Measurements from ENCODE around the gene PTPRT. TPM values are rescaled to one million over a fixed set of nuclear protein-coding genes. Genes with fewer than 3 reads are reported as not detected.

PTPRT gene
- total RNA-seq, 1 donor from 2014 or later, result not detected

- Histone ChIP-seq H3K4me1 (no peaks in the 10 kb centered on the region), H3K4me3 (no peak overlapping the region), H3K27me3 (no peaks in the 10 kb centered on the region), H3K27ac (no peak overlapping the region), H3K36me3 (no peaks in the 10 kb centered on the region), H3K9me3 (no peaks in the 10 kb centered on the region)
- intact Hi-C loops (cut with DNase I), result no loop called here
- TF ChIP-seq CTCF (IDR thresholded peaks at IDR 0.05) (no peak), POLR2AphosphoS5 (IDR thresholded peaks at IDR 0.05; ENCODE audit: insufficient read depth in 1 of 2, low read depth in 1 of 2) (no peak), POLR2A (IDR thresholded peaks at IDR 0.05) (no peak)
- DNase-seq (ENCODE audit: extremely low spot score in 2 of 2), result no peak
These were observed 658.2 kb downstream of the PTPRT start for GRCh38 chr20:42531508-42531961.

- H3K4me1 ChIP-seq, result no peaks in the 10 kb centered on the region
These were observed 658.8 kb downstream of the PTPRT start for GRCh38 chr20:42530855-42531448.

GRCh38 chr20:42530191-42530590 lies 659.5 kb downstream of the PTPRT start:
- no peak for TF ChIP-seq POLR2AphosphoS5 (IDR thresholded peaks at IDR 0.05; ENCODE audit: insufficient read depth in 1 of 2, low read depth in 1 of 2)
- TF ChIP-seq POLR2A (IDR thresholded peaks at IDR 0.05), result no peak
- no peak for TF ChIP-seq CTCF (IDR thresholded peaks at IDR 0.05)
- no peaks in the 10 kb centered on the region for H3K4me1 ChIP-seq
- no peak for DNase-seq (ENCODE audit: extremely low spot score in 2 of 2)
- no peak overlapping the region for H3K27ac ChIP-seq
- H3K36me3 ChIP-seq, result no peaks in the 10 kb centered on the region
- intact Hi-C loops (cut with DNase I), result no loop called here
- H3K9me3 ChIP-seq, result no peaks in the 10 kb centered on the region
- H3K27me3 ChIP-seq, result no peaks in the 10 kb centered on the region
- no peak overlapping the region for H3K4me3 ChIP-seq

More at GRCh38 chr20:42530855-42531448, 658.8 kb downstream of the PTPRT start:
- Histone ChIP-seq H3K4me3 (no peak overlapping the region), H3K27ac (no peak overlapping the region), H3K9me3 (no peaks in the 10 kb centered on the region), H3K36me3 (no peaks in the 10 kb centered on the region), H3K27me3 (no peaks in the 10 kb centered on the region)
- intact Hi-C loops (cut with DNase I), result no loop called here
- DNase-seq (ENCODE audit: extremely low spot score in 2 of 2), result no peak
- TF ChIP-seq POLR2AphosphoS5 (IDR thresholded peaks at IDR 0.05; ENCODE audit: insufficient read depth in 1 of 2, low read depth in 1 of 2) (no peak), CTCF (IDR thresholded peaks at IDR 0.05) (peak in 2 of 3 experiments; percentile 44 to 48)

GRCh38 chr20:42524058-42524457 lies 665.6 kb downstream of the PTPRT start:
- Histone ChIP-seq H3K36me3 (no peaks in the 10 kb centered on the region), H3K27ac (no peak overlapping the region), H3K27me3 (no peaks in the 10 kb centered on the region), H3K4me3 (no peak overlapping the region), H3K4me1 (no peaks in the 10 kb centered on the region), H3K9me3 (no peaks in the 10 kb centered on the region)
- TF ChIP-seq POLR2A (IDR thresholded peaks at IDR 0.05), result no peak
- no peak for TF ChIP-seq CTCF (IDR thresholded peaks at IDR 0.05)
- TF ChIP-seq POLR2AphosphoS5 (IDR thresholded peaks at IDR 0.05; ENCODE audit: insufficient read depth in 1 of 2, low read depth in 1 of 2), result no peak
- intact Hi-C loops (cut with DNase I), result no loop called here
- no peak for DNase-seq (ENCODE audit: extremely low spot score in 2 of 2)

GRCh38 chr20:42516692-42517091 lies 673.0 kb downstream of the PTPRT start:
- Histone ChIP-seq H3K9me3 (no peaks in the 10 kb centered on the region), H3K27ac (no peak overlapping the region), H3K4me3 (no peak overlapping the region), H3K36me3 (no peaks in the 10 kb centered on the region), H3K27me3 (no peaks in the 10 kb centered on the region), H3K4me1 (no peaks in the 10 kb centered on the region)
- DNase-seq (ENCODE audit: extremely low spot score in 2 of 2), result no peak
- intact Hi-C loops (cut with DNase I), result no loop called here
- no peak for TF ChIP-seq POLR2A (IDR thresholded peaks at IDR 0.05)
- TF ChIP-seq POLR2AphosphoS5 (IDR thresholded peaks at IDR 0.05; ENCODE audit: insufficient read depth in 1 of 2, low read depth in 1 of 2), result no peak
- TF ChIP-seq CTCF (IDR thresholded peaks at IDR 0.05), result no peak
